Measurements from ENCODE around the gene BRSK2.

BRSK2 gene

DNA sequence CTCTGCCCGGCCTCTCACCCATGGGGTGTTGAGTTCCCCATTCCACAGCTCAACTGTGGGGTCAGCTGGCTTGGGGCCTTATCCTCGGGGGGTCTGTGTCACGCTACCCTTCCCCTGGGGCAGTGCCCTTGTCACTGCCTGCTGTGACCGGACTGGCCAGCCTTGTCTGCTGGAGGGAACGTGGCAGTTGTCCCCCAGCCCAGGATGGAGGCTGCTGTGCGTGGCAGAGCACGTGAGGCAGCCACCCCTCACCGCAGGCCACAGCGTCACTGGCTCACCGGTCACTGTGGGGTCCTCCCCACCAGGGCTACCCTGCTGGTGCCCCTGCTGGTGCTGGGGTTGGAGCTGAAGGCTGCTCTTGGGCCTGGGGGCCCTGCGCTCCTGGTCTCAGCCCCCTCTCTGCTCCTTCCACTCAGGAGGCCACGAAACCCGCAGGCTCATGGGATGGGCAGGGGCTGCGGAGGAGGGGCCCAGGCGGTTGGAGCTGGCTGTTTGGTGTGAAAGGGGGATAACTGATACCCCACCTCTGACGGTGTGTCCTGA lies 13.4 kb downstream of the BRSK2 start:
- Histone ChIP-seq H3K9me3 (ENCODE audit: insufficient read depth, low read length) (no peaks in the 10 kb centered on the region), H3K4me1 (ENCODE audit: insufficient read depth, insufficient read length) (peaks cover 18% of the 10 kb centered on the region), H3K4me3 (ENCODE audit: insufficient read length, low read depth) (no peak overlapping the region), H3K9ac (ENCODE audit: insufficient read length, low read depth) (no peak overlapping the region), H3K36me3 (ENCODE audit: insufficient read depth, insufficient read length, low read length) (no peaks in the 10 kb centered on the region), H3K27me3 (ENCODE audit: insufficient read depth, insufficient read length) (peaks cover 4% of the 10 kb centered on the region)
- DNase-seq (ENCODE audit: low read depth, low spot score), result no peak
- no peak for TF ChIP-seq ZNF274 (IDR thresholded peaks at IDR 0.05; ENCODE audit: low read depth, low read length)
- TF ChIP-seq YY1 (IDR thresholded peaks at IDR 0.05; ENCODE audit: insufficient read depth, insufficient read length), result no peak
- no peak for TF ChIP-seq SUZ12 (IDR thresholded peaks at IDR 0.05; ENCODE audit: extremely low read depth, insufficient read depth, insufficient read length)

DNA sequence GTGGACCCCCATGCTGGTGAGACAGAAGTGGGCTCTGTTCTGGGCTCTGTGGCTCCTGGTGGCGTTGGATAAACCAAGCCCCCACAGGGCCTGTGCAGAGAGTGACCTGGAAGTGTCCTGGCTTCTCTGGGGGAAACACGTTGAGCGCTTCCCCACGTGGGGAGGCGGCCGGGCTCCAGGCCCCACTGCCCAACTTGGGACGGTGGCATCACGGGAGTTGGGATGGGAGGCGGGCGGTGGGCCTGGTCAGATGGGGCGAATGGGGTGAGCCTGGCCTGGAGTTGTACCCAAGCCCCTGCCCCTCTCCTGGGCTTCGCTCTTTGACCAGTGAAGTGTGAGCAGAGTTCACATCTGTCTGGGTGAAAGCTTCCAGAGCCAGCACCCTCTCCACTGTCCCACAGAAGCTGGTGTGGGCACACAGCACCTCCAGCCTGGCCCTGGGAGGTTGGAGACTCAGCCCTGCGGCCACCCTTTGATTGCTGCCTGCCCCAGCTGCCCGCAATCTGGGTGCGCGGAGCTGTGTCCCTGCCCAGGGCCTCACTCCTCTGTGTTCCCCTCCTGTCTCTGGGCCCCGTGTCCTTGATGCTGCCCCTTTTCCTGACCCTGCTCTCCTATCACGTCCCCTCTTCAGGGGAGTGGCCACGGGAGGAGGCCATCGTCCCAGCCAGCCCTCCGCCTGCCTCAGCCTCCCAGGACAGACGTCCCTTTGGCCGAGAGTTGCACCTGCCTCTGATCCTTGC lies 14.2 kb downstream of the BRSK2 start:
- no peak for DNase-seq (ENCODE audit: low read depth, low spot score)
- H3K36me3 ChIP-seq (ENCODE audit: insufficient read depth, insufficient read length, low read length), result no peaks in the 10 kb centered on the region
- no peak overlapping the region for H3K9ac ChIP-seq (ENCODE audit: insufficient read length, low read depth)
- H3K4me1 ChIP-seq (ENCODE audit: insufficient read depth, insufficient read length), result peaks cover 18% of the 10 kb centered on the region
- H3K27me3 ChIP-seq (ENCODE audit: insufficient read depth, insufficient read length), result peaks cover 4% of the 10 kb centered on the region
- TF ChIP-seq YY1 (IDR thresholded peaks at IDR 0.05; ENCODE audit: insufficient read depth, insufficient read length), result no peak
- no peak for TF ChIP-seq SUZ12 (IDR thresholded peaks at IDR 0.05; ENCODE audit: extremely low read depth, insufficient read depth, insufficient read length)
- no peak for TF ChIP-seq ZNF274 (IDR thresholded peaks at IDR 0.05; ENCODE audit: low read depth, low read length)
- no peaks in the 10 kb centered on the region for H3K9me3 ChIP-seq (ENCODE audit: insufficient read depth, low read length)
- H3K4me3 ChIP-seq (ENCODE audit: insufficient read length, low read depth), result no peak overlapping the region

DNA sequence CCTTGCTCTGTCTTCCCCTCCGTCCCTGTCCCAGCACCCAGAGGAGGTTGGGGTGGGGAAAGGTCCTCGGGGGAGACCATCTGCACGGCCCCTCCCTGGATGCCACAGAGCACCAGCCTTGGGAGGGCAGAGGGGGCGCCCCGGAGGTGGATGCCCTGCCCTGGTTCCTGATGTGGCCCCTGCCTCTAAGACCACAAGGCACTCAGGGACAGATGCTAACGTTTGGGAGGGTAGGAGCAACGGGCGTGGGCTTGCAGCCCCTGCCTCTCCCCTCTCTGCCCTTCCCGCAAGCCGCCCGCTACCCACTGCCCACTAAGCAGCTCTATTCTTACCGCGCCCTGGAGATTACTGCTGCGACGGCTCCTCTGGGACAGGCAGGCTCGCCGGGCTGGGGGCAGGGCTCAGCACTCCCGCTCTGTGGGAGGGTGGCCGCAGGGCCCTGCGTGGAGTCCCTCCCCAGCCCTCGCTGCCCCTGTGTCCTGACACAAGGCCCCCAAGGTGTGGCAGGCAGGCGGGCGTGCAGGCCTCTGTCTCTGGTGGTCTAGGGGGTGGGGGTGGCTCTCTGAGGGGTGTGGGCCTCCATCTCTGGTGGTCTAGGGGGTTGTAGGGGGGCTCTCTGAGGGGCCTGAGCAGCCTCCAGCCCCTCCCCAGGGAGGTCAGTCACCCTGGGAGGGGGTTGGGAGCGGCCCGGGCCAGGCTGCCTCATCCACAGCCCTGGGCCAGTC lies 14.9 kb downstream of the BRSK2 start:
- Histone ChIP-seq H3K9ac (ENCODE audit: insufficient read length, low read depth) (no peak overlapping the region), H3K4me3 (ENCODE audit: insufficient read length, low read depth) (no peak overlapping the region), H3K4me1 (ENCODE audit: insufficient read depth, insufficient read length) (peaks cover 18% of the 10 kb centered on the region)

DNA sequence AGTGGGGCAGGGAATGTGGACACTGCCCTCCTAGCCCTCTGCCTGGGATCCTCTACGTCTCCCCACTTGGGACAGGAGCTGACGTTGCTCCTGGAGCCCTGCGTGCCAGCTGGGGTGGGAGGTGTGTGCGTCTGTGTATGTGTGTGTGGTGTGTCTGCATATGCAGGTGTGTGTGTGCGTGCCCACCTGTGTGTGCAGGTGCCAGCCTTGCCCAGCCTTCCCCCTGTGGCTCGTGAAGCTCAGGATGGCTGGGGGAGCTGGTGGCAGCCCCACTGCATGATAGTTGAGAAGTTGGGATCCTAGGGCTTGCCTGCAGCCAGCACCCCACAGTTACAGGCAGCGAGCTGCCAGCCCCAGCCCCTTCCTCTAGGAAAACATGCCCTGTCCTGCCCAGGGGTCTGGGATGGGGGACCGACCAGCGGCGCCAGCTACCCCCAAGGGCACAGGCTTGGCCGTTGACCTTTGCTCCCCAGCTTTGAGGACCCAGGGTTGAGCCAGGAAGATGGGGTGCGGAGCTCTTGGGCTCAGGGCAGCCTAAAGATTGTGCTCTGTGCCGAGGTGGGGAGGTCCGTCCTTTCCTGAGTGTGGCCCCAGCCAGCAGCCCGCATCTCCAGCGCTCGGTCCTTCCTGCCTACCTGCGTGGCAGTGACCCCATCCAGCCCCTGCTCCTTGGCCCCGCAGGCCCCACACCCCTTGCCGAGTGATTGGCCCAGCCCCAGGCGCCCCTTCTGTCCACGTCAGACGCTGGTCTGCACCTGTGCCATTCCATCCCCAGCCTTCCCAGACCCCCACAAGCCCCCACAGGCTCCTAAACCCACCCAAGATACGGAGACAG lies 15.7 kb downstream of the BRSK2 start:
- H3K9ac ChIP-seq (ENCODE audit: insufficient read length, low read depth), result no peak overlapping the region
- no peak overlapping the region for H3K4me3 ChIP-seq (ENCODE audit: insufficient read length, low read depth)
- no peak for DNase-seq (ENCODE audit: low read depth, low spot score)
- TF ChIP-seq ZNF274 (IDR thresholded peaks at IDR 0.05; ENCODE audit: low read depth, low read length) (no peak), YY1 (IDR thresholded peaks at IDR 0.05; ENCODE audit: insufficient read depth, insufficient read length) (no peak), SUZ12 (IDR thresholded peaks at IDR 0.05; ENCODE audit: extremely low read depth, insufficient read depth, insufficient read length) (no peak)
- no peaks in the 10 kb centered on the region for H3K9me3 ChIP-seq (ENCODE audit: insufficient read depth, low read length)
- no peaks in the 10 kb centered on the region for H3K36me3 ChIP-seq (ENCODE audit: insufficient read depth, insufficient read length, low read length)
- peaks cover 19% of the 10 kb centered on the region for H3K4me1 ChIP-seq (ENCODE audit: insufficient read depth, insufficient read length)
- peaks cover 4% of the 10 kb centered on the region for H3K27me3 ChIP-seq (ENCODE audit: insufficient read depth, insufficient read length)

More for the DNA sequence above, 14.9 kb downstream of the BRSK2 start:
- H3K27me3 ChIP-seq (ENCODE audit: insufficient read depth, insufficient read length), result peaks cover 4% of the 10 kb centered on the region
- H3K9me3 ChIP-seq (ENCODE audit: insufficient read depth, low read length), result no peaks in the 10 kb centered on the region
- H3K36me3 ChIP-seq (ENCODE audit: insufficient read depth, insufficient read length, low read length), result no peaks in the 10 kb centered on the region
- no peak for DNase-seq (ENCODE audit: low read depth, low spot score)
- TF ChIP-seq ZNF274 (IDR thresholded peaks at IDR 0.05; ENCODE audit: low read depth, low read length) (no peak), SUZ12 (IDR thresholded peaks at IDR 0.05; ENCODE audit: extremely low read depth, insufficient read depth, insufficient read length) (no peak), YY1 (IDR thresholded peaks at IDR 0.05; ENCODE audit: insufficient read depth, insufficient read length) (no peak)

DNA sequence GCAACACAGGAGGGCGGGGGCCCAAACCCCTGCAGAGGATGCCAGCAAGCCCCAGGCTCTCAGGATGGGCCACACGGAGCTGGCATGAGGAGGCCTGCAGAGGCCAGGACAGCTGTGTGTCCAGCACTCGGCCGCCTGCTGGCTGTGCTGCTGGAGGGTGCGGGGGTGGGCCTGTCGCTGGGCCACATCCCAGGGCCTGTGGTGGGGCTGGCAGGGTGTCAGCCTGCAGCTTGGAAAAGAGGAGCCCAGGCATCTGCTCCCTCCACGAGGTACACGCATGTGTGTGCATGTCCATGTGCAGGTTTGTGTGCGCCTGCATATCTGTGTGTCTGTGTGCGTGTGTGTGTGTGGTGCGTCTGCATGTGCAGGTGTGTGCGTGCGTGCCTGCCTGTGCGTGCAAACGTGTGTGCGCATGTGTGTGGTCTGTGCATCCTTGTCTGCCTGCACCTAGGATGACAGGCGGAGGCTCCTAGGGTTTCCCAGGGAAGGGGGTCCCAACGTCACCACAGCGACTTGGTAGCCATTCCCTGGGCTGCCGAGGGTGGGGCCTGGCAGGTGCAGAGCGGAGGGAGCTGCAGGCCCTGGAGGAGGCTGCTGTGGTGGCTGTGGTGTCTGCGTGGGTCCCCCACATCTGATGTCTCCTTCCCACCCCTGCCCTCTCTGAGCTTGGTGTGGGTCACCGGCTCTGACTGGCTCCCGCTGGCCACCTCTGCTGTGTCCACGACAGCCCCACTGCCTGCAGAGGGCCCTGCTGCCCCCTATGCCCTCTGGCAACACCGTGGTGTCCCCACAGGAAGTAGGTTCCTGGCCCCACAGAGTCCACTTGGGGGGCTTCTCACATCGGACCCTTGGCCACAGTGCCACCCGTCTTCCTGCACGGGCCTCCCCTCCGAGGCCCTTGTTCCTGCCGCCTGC lies 17.1 kb downstream of the BRSK2 start:
- Histone ChIP-seq H3K36me3 (ENCODE audit: insufficient read depth, insufficient read length, low read length) (no peaks in the 10 kb centered on the region), H3K4me1 (ENCODE audit: insufficient read depth, insufficient read length) (peaks cover 19% of the 10 kb centered on the region), H3K4me3 (ENCODE audit: insufficient read length, low read depth) (no peak overlapping the region), H3K9ac (ENCODE audit: insufficient read length, low read depth) (no peak overlapping the region), H3K9me3 (ENCODE audit: insufficient read depth, low read length) (no peaks in the 10 kb centered on the region), H3K27me3 (ENCODE audit: insufficient read depth, insufficient read length) (no peaks in the 10 kb centered on the region)
- no peak for DNase-seq (ENCODE audit: low read depth, low spot score)
- TF ChIP-seq SUZ12 (IDR thresholded peaks at IDR 0.05; ENCODE audit: extremely low read depth, insufficient read depth, insufficient read length) (no peak), ZNF274 (IDR thresholded peaks at IDR 0.05; ENCODE audit: low read depth, low read length) (no peak), YY1 (IDR thresholded peaks at IDR 0.05; ENCODE audit: insufficient read depth, insufficient read length) (no peak)

DNA sequence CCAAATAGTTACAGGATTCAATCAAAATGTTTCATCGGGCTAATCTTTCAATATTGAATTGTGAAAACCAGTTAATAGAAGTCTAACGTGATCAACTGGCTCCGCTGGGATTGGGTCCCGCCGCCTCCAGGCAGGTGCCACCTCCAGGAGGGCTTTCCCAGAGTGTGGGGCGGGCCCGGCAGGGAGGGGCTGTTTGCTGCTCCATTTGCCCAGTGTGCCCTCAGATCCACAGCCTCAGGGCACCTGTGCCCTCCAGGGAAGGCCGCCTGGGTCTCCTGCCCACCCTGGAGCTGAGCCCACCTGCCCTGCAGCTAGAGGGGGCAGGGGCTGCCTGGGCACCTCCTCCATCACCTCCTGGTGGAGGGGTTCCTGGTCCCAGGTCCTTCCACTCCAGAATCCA lies 17.9 kb downstream of the BRSK2 start:
- H3K27me3 ChIP-seq (ENCODE audit: insufficient read depth, insufficient read length), result no peaks in the 10 kb centered on the region
- H3K4me1 ChIP-seq (ENCODE audit: insufficient read depth, insufficient read length), result peaks cover 13% of the 10 kb centered on the region
- DNase-seq (ENCODE audit: low read depth, low spot score), result no peak
- H3K9me3 ChIP-seq (ENCODE audit: insufficient read depth, low read length), result no peaks in the 10 kb centered on the region
- H3K36me3 ChIP-seq (ENCODE audit: insufficient read depth, insufficient read length, low read length), result no peaks in the 10 kb centered on the region
- TF ChIP-seq SUZ12 (IDR thresholded peaks at IDR 0.05; ENCODE audit: extremely low read depth, insufficient read depth, insufficient read length) (no peak), ZNF274 (IDR thresholded peaks at IDR 0.05; ENCODE audit: low read depth, low read length) (no peak), YY1 (IDR thresholded peaks at IDR 0.05; ENCODE audit: insufficient read depth, insufficient read length) (no peak)
- H3K4me3 ChIP-seq (ENCODE audit: insufficient read length, low read depth), result no peak overlapping the region
- no peak overlapping the region for H3K9ac ChIP-seq (ENCODE audit: insufficient read length, low read depth)
